Immature natural killer cell (primary cell): ENCODE measurements around the gene LGR4. TPM values are rescaled to one million over a fixed set of nuclear protein-coding genes. Genes with fewer than 3 reads are reported as not detected.
"Not testable (repeated sequence)": the region's sequence is repeated elsewhere in the genome, so short reads cannot be mapped to it uniquely, and the experiment has no call there.

ENCODE experiments used
- DNase-seq, 3 donors: peaks; one replicate each; pipeline ENCODE4 v3.0.0; 2022; ENCODE audit warnings: mixed read lengths in 1 of 3
- H3K27ac Mint-ChIP-seq, 6 donors: one replicate each; pipeline ENCODE4 v1.8.0; 2020; ENCODE audit warnings: mixed read lengths in 6 of 6, mild to moderate bottlenecking in 5 of 6, inconsistent platforms in 4 of 6, moderate library complexity in 3 of 6
- H3K27me3 Mint-ChIP-seq, 3 donors: one replicate each; pipeline ENCODE4 v1.8.0; 2020 to 2021; ENCODE audit warnings: low read depth in 3 of 3, mild to moderate bottlenecking in 3 of 3, mixed read lengths in 3 of 3, moderate library complexity in 3 of 3, inconsistent platforms in 1 of 3
- H3K36me3 Mint-ChIP-seq, 3 donors: one replicate each; pipeline ENCODE4 v1.8.0; 2020; ENCODE audit warnings: mixed read lengths in 3 of 3, inconsistent platforms in 2 of 3, mild to moderate bottlenecking in 2 of 3
- H3K4me1 Mint-ChIP-seq, 2 donors: one replicate each; pipeline ENCODE4 v1.8.0; 2020; ENCODE audit warnings: inconsistent platforms in 2 of 2, mild to moderate bottlenecking in 2 of 2, mixed read lengths in 2 of 2, moderate library complexity in 1 of 2
- H3K4me3 Mint-ChIP-seq, 5 donors: one replicate each; pipeline ENCODE4 v1.8.0; 2020; ENCODE audit warnings: mild to moderate bottlenecking in 5 of 5, mixed read lengths in 5 of 5, inconsistent platforms in 3 of 5, moderate library complexity in 3 of 5
- H3K9me3 Mint-ChIP-seq, 6 donors: one replicate each; pipeline ENCODE4 v1.8.0; 2020; ENCODE audit warnings: mild to moderate bottlenecking in 6 of 6, mixed read lengths in 6 of 6, inconsistent platforms in 4 of 6, moderate library complexity in 3 of 6
- polyA plus RNA-seq, 3 donors: library from polyadenylated mRNA; unstranded; fragments of 300-500 nt; fragmentation: Illumina TruSeq; gene quantifications; one replicate each; pipeline ENCODE4 v1.2.3, GENCODE V29; 2021

LGR4 gene
- polyA plus RNA-seq, 3 donors from 2014 or later: 0.51 TPM; not detected in 2

GRCh38 chr11:27327064-27327463, 145.5 kb downstream of the LGR4 start:
- not testable (repeated sequence) for H3K27me3 Mint-ChIP-seq, DNase-seq, H3K4me3 Mint-ChIP-seq

DNA sequence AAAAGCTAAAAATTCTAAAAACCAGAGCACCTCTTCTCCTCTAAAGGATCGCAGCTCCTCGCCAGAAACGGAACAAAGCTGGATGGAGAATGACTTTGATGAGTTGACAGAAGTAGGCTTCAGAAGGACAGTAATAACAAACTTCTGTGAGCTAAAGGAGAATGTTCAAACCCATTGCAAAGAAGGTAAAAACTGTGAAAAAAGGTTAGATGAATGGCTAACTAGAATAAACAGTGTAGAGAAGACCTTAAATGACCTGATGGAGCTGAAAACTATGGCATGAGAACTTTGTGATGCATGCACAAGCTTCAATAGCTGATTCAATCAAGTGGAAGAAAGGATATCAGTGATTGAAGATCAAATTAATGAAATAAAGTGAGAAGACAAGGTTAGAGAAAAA, 150.4 kb downstream of the LGR4 start:
- H3K27me3 Mint-ChIP-seq, H3K36me3 Mint-ChIP-seq, H3K4me3 Mint-ChIP-seq, DNase-seq, H3K4me1 Mint-ChIP-seq, H3K27ac Mint-ChIP-seq: not testable (repeated sequence)
- peaks cover 0 to 17% (median 5%) of the 10 kb centered on the region in 6 donors for H3K9me3 Mint-ChIP-seq

More at GRCh38 chr11:27327064-27327463, 145.5 kb downstream of the LGR4 start:
- not testable (repeated sequence) for H3K36me3 Mint-ChIP-seq, H3K27ac Mint-ChIP-seq, H3K4me1 Mint-ChIP-seq
- peaks cover 0 to 15% (median 5%) of the 10 kb centered on the region in 6 donors for H3K9me3 Mint-ChIP-seq

DNA sequence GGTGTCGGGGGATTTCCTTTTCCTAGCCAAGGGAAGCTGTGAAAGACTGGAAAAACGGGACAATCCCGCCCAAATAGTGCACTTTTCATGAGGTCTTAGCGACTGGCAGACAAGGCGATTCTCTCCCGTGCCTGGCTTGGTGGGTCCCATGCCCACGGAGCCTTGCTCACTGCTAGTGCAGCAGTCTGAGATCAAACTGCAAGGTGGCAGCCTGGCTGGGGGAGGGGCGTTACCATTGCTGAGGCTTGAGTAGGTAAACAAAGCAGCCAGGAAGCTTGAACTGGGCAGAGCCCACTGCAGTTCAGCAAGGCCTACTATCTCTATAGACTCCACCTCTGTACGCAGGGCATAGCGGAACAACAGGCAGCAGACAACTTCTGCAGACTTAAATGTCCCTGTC, 151.2 kb downstream of the LGR4 start:
- not testable (repeated sequence) for H3K36me3 Mint-ChIP-seq, H3K4me3 Mint-ChIP-seq, DNase-seq, H3K4me1 Mint-ChIP-seq, H3K27ac Mint-ChIP-seq, H3K27me3 Mint-ChIP-seq
- H3K9me3 Mint-ChIP-seq: peaks cover 0 to 13% (median 4%) of the 10 kb centered on the region in 6 donors

GRCh38 chr11:27319072-27319471, 153.5 kb downstream of the LGR4 start:
- H3K36me3 Mint-ChIP-seq: no peaks in the 10 kb centered on the region
- H3K9me3 Mint-ChIP-seq: peaks cover 0 to 4% (median 1%) of the 10 kb centered on the region in 6 donors
- no peak overlapping the region for H3K27ac Mint-ChIP-seq
- no peaks in the 10 kb centered on the region for H3K4me1 Mint-ChIP-seq
- peaks cover 0 to 5% (median 0%) of the 10 kb centered on the region in 3 donors for H3K27me3 Mint-ChIP-seq
- no peak for DNase-seq
- no peak overlapping the region for H3K4me3 Mint-ChIP-seq

GRCh38 chr11:27317751-27318150, 154.8 kb downstream of the LGR4 start:
- no peaks in the 10 kb centered on the region for H3K36me3 Mint-ChIP-seq
- H3K27ac Mint-ChIP-seq: no peak overlapping the region
- no peaks in the 10 kb centered on the region for H3K4me1 Mint-ChIP-seq

More at GRCh38 chr11:27317751-27318150, 154.8 kb downstream of the LGR4 start:
- H3K4me3 Mint-ChIP-seq: no peak overlapping the region
- peaks cover 0 to 4% (median 1%) of the 10 kb centered on the region in 6 donors for H3K9me3 Mint-ChIP-seq
- no peak for DNase-seq
- H3K27me3 Mint-ChIP-seq: peaks cover 0 to 3% (median 0%) of the 10 kb centered on the region in 3 donors

Other genes starting within 250 kb of the LGR4 start
- gene CCDC34, start 109.6 kb downstream of the LGR4 start, polyA plus RNA-seq: 1 to 10 TPM; 1.3 to 1.6 (median 1.4) TPM
- 10 to 100 TPM in 1 of 3 donors, 1 to 10 TPM in 2; 5.1 to 11.0 (median 5.4) TPM for gene LIN7C, start 34.0 kb upstream of the LGR4 start, polyA plus RNA-seq
- gene BDNF, start 227.7 kb upstream of the LGR4 start, polyA plus RNA-seq: not detected